NCI-H2107 (cell line): Measurements from ENCODE around the gene SLX9.

Experiments
- DNase-seq: peaks from one replicate; lab custom pipeline; 2025; lab: John Stamatoyannopoulos, UW

Gene SLX9

GRCh38 chr21:44939532-44940115 is at the start of gene SLX9:
TSS of gene SLX9 (plus strand) at chr21:44940029. CDS start at chr21:44940058, 29 bp downstream.
- DNase-seq = peak; percentile 87

DNA sequence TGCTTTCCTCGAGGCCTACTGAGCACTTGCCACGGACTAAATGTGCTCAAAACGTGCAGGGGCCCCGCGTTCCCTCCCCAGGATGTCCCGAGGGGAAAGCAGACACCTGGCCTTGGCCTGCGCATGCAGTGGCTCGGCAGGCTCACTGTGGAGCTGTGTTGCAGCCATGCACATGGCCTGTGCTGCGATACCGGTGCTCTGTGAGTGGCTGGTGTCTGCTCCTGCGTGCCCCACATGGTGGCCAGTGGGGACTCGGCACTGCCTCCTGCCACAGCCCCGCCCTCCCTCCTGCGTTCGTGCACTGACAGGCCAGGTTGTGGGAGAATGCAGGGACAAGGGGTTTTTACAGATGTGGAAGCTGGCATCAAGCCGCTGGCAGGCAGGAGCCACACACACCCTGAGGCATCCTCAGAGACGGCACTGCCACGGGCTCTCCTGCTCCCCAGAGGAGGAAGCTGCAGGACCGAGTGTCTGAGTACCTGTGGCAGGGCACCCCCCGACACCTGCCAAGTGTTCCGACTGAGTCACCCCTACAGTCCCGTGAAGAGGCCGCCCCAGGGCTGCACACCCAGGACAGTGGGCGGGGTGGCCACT is 49.4 kb upstream of the SLX9 start:
- DNase-seq = no peak

- no peak for DNase-seq
These were observed 48.8 kb upstream of the SLX9 start for GRCh38 chr21:44890961-44891541.

DNA sequence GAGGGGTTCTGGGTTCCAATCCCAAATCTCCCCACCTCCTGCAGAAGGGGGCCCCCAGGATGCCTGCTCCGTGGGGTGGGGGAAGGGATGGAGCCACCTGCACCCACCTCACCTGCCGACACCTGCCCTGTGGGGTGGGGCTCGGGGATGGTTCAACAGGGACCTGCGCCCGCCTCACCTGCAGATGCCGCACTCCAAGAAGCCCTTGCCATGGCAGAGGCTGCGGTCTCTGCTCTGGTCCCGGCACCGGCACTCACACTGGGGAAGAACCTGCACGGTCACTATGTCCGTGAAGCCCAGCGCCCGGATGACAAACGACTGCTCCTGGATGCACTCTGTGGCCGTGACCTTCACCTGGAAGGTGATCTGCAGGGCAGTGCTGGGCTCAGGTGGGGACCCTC is 48.2 kb upstream of the SLX9 start:
- DNase-seq = no peak

DNA sequence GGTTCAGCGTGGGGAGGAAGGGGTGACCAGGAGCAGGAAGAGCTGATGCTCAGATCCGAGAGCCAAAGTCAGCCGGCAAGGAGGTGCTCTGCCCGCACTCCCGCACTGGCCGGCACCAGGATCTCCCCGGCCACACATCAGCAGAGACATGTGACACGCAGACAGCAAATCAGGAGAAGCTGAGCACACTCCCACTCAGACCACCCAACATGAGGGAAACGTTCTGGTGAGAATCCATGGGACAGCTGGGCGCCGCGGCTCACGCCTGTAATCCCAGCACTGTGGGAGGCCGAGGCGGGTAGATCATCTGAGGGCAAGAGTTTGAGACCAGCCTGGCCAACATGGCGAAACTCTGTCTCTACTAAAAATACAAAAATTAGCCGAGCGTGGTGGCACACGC is 47.7 kb upstream of the SLX9 start:
- DNase-seq = no peak

DNA sequence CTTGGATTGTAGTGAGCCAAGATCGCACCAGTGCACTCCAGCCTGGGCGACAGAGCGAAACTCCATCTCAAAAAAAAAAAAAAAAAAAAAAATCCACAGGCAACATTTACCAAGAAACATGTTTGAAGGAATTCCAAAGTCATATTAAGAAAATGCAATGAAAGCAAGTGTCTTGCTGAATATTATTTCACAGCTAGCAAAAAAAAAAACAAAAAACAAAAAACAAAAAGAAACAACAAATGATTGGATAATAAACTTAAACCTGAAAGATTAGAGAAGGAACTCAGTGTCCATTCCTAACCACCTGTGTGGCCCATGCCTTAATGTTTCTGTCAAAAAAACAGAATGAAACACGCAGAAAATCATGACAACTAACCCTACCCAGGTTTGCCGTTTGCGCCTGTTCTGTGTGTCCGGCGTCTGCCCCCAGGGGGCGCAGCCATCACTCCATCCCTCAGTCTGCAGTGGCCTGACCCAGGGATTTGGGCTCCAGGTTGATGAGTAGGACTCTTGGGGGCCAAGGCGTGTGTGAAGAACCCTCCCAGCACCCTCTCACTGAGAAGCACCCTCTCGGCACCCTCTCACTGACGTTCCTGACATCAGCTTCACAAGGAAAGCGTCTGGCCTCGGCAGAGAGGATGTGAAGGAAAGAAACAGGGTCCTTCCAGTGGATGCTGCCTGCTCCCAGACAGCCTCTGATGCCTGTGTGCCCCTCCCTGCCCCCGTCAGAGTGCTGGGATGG is 47.1 kb upstream of the SLX9 start:
- DNase-seq = no peak

GRCh38 chr21:44893278-44893556 is 46.6 kb upstream of the SLX9 start:
- no peak for DNase-seq

DNA sequence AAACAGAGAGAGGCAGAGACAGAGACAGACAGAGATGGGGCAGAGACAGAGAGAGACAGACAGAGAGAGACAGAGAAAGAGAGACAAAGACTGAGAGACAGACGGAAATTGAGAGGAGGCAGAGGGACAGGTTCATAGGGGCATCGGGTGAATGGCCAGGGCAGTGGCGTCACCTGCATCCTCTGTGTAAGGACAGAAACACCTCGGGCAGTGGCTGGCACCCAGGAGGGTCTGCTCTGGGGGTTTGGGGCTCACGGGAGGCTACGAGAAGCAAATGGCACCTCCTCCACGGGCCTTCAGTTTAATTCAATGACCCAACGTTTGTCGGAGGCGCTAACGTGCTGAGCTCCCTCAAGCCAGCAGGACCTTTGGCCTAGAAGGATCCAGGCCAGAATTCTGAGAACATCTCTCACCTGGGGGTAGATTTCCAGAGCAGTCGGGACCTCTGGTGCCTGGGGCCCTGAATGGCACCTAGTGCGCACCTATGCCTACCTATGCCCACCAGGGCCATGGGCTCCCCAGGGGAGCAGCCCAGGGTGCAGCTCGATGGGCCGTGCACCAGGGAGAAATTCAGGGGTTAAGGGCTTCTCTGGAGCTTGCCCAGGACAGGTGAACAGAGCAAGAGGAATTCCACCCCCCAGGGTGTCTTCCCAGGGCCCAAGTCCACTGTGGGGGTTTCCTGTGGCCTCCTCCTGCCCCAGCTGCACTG is 45.7 kb upstream of the SLX9 start:
- DNase-seq = no peak

DNA sequence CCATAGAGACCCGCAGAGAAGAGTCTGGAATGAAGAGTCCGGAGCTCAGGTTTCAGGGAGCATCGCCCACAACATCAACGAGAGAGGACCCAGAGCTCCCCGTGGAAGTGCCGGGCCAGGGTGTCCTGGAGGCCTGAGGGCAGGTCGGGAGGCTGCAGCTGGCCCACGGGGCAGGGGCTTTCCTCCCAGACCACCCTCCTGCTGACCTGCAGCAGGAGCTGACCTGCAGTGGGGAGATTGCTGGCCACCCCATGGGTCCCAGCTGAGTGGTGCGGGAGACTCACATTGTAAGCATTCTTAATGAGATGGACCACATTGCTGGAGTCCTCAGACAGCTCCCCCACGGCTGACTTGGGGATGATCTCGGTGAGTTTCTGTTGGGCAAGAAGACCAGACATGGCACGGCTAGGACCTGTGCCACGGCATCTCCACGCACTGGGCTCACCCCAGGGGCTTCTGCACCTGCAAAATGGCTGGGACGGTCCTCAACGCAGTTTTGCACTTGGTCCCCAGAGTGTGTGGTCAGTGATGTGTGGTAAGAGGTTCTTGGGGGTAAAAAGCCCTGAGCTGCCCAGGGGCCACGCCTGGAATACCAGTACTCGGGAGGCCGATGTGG is 45.0 kb upstream of the SLX9 start:
- DNase-seq = no peak

DNA sequence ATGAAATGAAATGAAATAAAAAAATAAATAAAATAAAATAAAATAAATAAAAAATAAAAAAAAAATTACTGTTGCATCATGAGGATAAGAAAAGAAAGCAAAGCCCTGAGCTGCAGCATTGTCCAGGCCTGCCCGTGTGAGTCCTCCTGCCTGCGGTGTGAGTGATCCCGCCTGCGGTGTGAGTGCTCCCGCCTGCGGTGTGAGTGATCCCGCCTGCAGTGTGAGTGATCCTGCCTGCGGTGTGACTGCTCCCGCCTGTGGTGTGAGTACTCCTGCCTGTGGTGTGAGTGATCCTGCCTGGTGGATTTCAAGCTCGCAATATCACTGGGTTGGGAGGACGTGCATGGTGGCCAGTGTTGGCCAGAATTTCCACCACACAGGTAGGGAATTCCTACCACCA is 44.0 kb upstream of the SLX9 start:
- DNase-seq = no peak

- no peak for DNase-seq
These were observed 43.1 kb upstream of the SLX9 start for GRCh38 chr21:44896561-44897286.

- DNase-seq = no peak
These were observed 42.4 kb upstream of the SLX9 start for GRCh38 chr21:44897326-44898010.

GRCh38 chr21:44898011-44898488 is 41.8 kb upstream of the SLX9 start:
- no peak for DNase-seq

DNA sequence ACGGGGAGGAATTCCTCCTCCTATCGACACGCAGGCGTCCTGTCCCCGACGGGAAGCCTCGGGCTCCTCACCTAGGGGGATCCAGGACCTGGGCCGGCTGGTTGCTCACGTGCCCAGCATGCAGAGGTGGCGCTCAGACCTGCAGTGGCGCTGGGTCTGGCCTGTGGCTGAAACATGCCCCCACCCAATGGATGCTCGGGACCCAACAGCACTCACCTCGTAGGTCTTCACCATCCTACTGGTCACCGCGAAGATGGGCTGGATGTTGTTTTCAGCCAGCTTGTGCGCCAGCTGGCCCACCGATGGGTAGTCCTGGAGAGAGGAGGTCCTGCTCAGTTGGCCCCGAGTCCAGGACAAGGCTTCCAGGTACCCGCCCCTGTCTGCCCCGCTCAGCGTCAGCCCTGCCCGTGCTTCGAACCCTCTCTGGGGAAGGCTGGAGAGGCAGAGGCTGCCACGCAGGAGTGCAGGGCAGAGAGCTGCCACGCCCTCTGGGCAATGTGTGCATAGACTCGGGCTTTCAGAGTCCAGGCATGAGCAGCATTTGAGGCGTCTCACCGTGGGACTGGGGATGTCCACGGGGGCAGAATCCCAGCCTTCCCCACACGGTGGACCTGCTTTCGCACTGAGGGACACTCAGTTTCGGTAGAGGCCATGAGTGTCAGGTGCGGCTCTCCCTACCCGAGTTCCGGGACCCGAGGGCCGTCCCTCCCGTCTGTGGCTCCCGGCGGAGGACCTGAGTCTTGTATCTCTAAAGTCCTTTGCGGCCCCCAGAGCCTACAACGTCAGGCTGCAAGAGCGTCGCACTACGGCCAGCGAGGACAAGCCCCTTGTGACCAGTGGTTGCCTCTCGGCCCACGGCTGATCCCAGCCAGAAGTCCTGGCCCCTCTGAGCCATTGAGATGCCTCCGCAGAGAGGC is 40.7 kb upstream of the SLX9 start:
- no peak for DNase-seq

- no peak for DNase-seq
These were observed 39.9 kb upstream of the SLX9 start for GRCh38 chr21:44899768-44900558.

DNA sequence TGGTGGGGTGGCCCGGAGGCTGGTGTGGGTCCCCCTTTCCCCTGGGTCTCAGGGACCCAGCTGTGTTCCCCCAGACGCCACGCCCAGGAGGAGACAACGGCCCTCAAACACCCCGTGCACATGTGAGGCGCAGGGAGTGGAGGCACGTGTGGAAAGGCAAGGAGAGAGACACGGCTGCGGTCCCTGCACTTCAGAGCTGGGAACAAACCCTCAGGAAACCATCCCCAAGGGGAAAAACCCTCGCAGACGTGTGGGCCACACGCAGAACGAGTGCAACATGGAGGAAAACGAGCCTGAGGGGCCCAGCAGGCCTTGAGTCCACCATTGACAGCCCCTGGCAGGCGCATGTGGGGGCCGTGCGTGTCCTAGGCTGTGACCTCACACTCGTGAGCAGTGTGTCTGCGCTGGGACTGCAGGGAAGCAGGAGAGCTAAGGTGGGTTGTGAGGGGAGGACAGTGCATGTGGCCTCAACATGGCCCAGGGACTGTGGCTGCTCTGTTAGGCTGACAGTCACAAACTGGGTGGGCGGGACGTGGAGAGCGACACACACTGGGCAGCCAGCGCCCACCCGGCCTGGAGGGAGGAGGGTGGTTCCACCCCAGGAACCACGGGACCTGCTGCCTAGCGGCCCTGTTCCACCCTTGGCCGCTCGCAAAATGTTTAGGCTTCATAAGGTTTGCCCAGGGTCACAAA is 39.1 kb upstream of the SLX9 start:
- no peak for DNase-seq

DNA sequence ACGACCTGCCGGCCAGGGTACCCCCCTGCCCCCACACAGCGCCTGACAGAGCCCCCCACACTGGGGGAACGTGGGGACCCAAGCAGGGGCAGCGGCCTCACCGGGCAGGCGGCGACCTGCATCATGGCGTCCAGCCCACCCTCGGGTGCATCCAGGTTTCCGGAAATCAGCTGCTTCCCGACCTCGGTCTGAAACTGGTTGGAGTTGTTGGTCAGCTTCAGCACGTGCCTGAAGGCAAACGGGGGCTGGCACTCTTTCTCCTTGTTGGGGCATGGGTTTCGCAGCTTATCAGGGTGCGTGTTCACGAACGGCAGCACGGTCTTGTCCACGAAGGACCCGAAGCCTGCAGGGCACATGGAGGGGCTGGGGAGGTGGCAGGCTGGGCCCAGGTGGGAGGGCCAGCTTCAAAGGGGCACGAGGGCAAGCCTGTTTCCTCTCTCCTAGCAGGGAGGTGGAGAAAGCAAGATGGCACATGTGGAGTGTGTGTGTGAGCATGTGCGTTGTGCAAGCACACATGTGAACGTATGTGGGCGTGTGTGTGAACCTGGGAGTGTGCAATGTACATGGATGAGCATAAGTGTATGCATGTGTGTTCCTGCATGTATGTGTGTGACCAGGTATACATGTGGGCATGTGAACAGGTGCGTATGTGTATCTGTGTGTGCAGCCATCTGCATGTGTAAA is 38.3 kb upstream of the SLX9 start:
- DNase-seq = no peak
